RWPE1 (cell line): Measurements from ENCODE around the gene HLA-DRA.
"Not testable (repeated sequence)": the region's sequence is repeated elsewhere in the genome, so short reads cannot be mapped to it uniquely, and the experiment has no call there.

Source experiments
- CTCF ChIA-PET: fragments of 350-600 bp; sonication (Branson Sonifier 250); formaldehyde crosslinking; extraction: SDS; loops from one replicate; lab custom pipeline; 2021; lab: Yijun Ruan, JAX
- POLR2A ChIA-PET: fragments of 400-600 bp; formaldehyde crosslinking; extraction: SDS; loops from one replicate; lab custom pipeline; 2020; ENCODE audit warnings: antibody characterized with exemption; ENCODE audit not compliant: low non-redundant PET; lab: Yijun Ruan, JAX
- DNase-seq: peaks from one replicate; pipeline ENCODE4 v3.0.0; 2012; ENCODE audit warnings: low spot score
- H3K27ac ChIP-seq: fragments of 450-650 bp; 2 replicates; pipeline ENCODE4 v1.5.1; 2017
- TF ChIP-seq, protein P1 (sequence below): fragments of 450-650 bp; conservative IDR thresholded peaks from 2 replicates; pipeline ENCODE4 v1.5.1; 2017; ENCODE audit warnings: low read depth, mild to moderate bottlenecking

Gene HLA-DRA

DNA sequence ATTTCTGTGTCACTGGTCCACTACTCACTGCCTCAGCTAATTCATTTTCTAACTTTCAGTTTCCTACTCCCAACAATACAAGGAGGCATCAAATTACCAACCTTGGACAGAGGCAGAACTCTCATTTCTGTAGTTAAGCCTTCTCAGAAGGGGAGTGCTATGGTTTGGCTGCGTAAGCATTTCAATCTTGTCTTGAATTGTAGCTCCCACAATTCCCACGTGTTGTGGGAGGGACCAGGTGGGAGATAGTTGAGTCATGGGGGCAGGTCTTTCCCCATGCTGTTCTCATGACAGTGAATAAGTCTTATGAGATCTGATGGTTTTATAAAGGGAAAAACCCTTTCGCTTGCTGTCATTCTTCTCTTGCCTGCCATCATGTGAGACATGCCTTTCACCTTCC, 22.9 kb downstream of the HLA-DRA start:
- ChIA-PET POLR2A (no interaction called here), CTCF (no interaction called here)
- TF ChIP-seq, protein P1, sequence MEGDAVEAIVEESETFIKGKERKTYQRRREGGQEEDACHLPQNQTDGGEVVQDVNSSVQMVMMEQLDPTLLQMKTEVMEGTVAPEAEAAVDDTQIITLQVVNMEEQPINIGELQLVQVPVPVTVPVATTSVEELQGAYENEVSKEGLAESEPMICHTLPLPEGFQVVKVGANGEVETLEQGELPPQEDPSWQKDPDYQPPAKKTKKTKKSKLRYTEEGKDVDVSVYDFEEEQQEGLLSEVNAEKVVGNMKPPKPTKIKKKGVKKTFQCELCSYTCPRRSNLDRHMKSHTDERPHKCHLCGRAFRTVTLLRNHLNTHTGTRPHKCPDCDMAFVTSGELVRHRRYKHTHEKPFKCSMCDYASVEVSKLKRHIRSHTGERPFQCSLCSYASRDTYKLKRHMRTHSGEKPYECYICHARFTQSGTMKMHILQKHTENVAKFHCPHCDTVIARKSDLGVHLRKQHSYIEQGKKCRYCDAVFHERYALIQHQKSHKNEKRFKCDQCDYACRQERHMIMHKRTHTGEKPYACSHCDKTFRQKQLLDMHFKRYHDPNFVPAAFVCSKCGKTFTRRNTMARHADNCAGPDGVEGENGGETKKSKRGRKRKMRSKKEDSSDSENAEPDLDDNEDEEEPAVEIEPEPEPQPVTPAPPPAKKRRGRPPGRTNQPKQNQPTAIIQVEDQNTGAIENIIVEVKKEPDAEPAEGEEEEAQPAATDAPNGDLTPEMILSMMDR: no peak
- no peak overlapping the region for H3K27ac ChIP-seq
- DNase-seq: no peak

GRCh38 chr6:32467743-32468503, 28.2 kb downstream of the HLA-DRA start:
- POLR2A ChIA-PET, H3K27ac ChIP-seq, DNase-seq, CTCF ChIA-PET: not testable (repeated sequence)

DNA sequence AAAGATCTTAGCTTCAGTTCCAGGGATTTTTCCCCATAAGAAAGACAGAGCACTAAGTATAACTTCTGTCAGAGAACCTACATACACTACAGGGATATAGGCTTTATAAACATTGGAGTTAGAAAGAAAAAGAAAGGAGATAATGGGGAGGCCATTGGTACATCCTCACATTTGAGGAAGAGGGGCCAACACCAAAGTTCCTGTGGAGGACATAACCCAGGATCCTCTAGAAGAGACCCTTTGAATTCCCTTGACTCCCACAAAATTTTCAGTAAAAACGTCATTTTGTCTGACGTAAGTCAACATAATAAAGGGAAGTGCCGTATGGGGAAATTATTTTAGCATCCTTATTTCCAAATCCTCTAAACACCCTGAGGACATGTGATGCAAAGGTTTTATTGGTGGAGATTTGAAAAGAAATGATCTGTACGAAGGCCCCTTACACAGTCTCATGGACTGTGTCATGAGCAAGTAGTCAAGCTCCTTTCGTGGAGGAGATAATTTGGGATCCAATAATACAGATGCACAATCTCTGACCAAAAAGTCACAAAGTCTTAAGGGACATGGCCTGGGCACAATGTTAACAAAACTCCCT, 33.2 kb downstream of the HLA-DRA start:
- DNase-seq: no peak
- TF ChIP-seq, protein P1: no peak
- H3K27ac ChIP-seq: no peak overlapping the region
- ChIA-PET CTCF (no interaction called here), POLR2A (no interaction called here)

GRCh38 chr6:32473376-32474348, 34.0 kb downstream of the HLA-DRA start:
- CTCF ChIA-PET, H3K27ac ChIP-seq, POLR2A ChIA-PET: not testable (repeated sequence)
- DNase-seq: peak; percentile 42

GRCh38 chr6:32475392-32476206, 35.9 kb downstream of the HLA-DRA start:
- H3K27ac ChIP-seq: no peak overlapping the region
- TF ChIP-seq, protein P1: no peak
- CTCF ChIA-PET: no interaction called here
- no peak for DNase-seq
- POLR2A ChIA-PET: no interaction called here

DNA sequence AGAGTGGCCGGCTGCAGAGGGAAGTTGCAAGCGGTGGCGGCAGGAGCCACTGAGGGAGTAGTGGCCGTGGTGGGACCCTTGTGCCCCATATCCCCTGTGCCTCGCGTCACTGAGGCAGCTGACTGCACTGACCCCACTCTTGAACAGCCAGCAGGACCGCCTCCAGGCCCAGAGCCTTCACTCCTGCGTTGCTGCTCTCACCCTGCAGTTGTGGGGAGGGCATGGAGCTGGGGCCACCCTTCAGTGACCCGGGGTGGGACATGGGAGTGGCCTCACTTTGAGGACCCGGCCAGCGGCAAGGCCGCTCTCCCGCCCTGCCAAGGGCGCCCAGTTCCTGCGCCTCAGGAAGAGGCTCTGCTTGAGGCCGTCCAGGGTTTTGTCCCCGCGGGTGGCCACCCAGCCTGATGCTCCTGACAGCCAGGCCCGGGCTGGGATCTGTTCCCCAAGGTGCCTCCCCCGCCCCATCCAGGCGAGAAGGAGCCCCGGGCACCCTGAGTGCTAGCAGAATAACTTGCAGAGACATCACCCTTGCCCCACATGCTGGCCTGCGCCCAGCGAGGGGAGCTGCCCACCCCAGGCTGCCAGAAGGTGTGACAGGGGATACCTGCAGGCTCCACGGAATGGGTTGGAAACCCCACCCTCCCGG, 44.4 kb downstream of the HLA-DRA start:
- ChIA-PET POLR2A (no interaction called here), CTCF (no interaction called here)
- DNase-seq: no peak
- H3K27ac ChIP-seq: no peak overlapping the region
- TF ChIP-seq, protein P1: no peak

DNA sequence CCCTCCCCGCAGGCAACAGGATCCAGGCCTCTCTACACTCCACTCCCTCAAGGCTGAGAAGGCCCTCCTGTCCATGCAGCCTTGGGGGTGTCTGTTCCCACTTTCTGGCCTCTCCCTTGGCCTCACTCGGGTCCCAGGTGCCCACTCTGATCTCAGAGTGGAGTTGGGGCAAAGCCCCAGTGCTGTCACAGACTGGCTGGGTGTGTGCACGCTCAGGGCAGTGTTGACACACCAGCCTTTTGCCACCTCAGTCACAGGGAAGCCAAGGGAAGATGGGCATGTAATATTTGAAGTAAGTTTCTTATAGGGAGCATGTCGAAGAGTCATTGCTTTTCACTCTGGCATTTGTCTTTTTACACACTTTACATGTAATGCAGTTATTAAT, 44.9 kb downstream of the HLA-DRA start:
- ChIA-PET POLR2A (no interaction called here), CTCF (no interaction called here)
- no peak overlapping the region for H3K27ac ChIP-seq
- TF ChIP-seq, protein P1: no peak
- no peak for DNase-seq
